NB4 (cell line): ENCODE measurements around the gene SHB.

Experiments used
- CTCF ChIP-seq: IDR thresholded peaks from one replicate; pipeline ENCODE4 v1.5.1; 2012; ENCODE audit warnings: low read depth, low read length
- POLR2A ChIP-seq: IDR thresholded peaks from 2 replicates; pipeline ENCODE4 v1.6.1; 2011; ENCODE audit warnings: mild to moderate bottlenecking; ENCODE audit not compliant: insufficient read length; ENCODE audit errors: extremely low read depth

DNA sequence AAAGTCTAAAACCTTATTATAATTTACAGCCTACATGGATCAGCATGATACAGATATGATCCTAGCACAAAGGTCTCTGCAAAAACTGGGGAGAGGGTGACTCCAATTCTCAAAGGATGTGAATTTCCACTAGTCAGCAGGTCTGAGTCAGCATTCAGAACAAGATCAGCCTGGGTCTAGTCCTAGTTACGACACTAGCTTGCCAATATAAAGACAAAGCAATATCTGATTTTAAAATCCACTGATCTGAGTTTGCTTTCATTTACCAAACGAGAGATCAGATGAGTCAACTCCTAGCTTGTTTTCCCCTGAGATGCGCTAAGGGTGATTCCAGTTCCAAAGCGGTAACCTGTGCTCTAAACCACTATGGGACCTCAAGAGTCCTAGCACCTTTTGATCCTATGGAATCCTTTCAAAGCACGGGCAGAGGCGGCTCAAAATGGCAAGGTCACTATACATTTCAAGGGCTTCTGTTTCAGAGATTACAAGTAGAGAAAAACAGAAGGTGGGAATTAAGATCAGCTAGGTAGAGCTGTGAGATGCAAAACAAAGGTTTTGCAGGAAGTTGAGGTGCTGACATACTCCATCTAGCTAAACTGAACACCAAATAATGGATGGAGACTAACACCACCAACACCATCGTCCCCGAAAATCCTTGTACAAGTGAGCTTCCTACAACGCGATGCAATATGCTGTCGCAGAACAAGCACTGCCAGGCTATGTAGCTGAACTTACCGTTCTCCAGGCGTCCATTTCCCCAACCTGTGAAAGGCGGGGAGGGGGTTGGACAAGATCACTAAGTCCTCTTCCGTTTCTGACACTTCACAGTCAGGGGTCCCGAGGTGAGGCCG, 166.0 kb downstream of the SHB start:
- no peak for TF ChIP-seq CTCF
- TF ChIP-seq POLR2A: no peak
